RWPE1 (cell line): Measurements from ENCODE around the gene RPS6KA6.

Source experiments
- CTCF ChIA-PET: fragments of 350-600 bp; sonication (Branson Sonifier 250); formaldehyde crosslinking; extraction: SDS; loops from one replicate; lab custom pipeline; 2021; lab: Yijun Ruan, JAX
- POLR2A ChIA-PET: fragments of 400-600 bp; formaldehyde crosslinking; extraction: SDS; loops from one replicate; lab custom pipeline; 2020; ENCODE audit warnings: antibody characterized with exemption; ENCODE audit not compliant: low non-redundant PET; lab: Yijun Ruan, JAX
- DNase-seq: peaks from one replicate; pipeline ENCODE4 v3.0.0; 2012; ENCODE audit warnings: low spot score
- H3K27ac ChIP-seq: fragments of 450-650 bp; 2 replicates; pipeline ENCODE4 v1.5.1; 2017
- TF ChIP-seq, protein P1 (sequence below): fragments of 450-650 bp; conservative IDR thresholded peaks from 2 replicates; pipeline ENCODE4 v1.5.1; 2017; ENCODE audit warnings: low read depth, mild to moderate bottlenecking

Gene RPS6KA6

DNA sequence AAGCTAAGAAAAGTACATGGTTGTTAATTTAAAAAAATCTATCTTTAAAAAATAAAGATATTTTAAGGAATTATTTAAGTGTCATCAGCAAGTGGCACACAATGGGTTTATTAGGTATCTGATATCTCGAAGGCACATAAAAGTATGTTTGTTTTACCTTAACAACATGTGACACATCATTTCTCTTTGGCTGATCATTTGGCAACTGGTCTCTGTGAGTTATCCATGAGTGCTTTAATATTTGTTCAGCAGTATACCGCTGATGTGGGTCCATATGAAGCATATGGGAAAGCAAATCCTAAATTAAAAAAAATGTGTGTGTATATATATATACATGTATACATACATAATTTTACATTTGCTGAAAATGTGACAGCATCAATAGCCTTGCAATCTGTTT is 123.2 kb downstream of the RPS6KA6 start:
- no peak for DNase-seq
- no peak overlapping the region for H3K27ac ChIP-seq
- POLR2A ChIA-PET: no interaction called here
- TF ChIP-seq, protein P1, sequence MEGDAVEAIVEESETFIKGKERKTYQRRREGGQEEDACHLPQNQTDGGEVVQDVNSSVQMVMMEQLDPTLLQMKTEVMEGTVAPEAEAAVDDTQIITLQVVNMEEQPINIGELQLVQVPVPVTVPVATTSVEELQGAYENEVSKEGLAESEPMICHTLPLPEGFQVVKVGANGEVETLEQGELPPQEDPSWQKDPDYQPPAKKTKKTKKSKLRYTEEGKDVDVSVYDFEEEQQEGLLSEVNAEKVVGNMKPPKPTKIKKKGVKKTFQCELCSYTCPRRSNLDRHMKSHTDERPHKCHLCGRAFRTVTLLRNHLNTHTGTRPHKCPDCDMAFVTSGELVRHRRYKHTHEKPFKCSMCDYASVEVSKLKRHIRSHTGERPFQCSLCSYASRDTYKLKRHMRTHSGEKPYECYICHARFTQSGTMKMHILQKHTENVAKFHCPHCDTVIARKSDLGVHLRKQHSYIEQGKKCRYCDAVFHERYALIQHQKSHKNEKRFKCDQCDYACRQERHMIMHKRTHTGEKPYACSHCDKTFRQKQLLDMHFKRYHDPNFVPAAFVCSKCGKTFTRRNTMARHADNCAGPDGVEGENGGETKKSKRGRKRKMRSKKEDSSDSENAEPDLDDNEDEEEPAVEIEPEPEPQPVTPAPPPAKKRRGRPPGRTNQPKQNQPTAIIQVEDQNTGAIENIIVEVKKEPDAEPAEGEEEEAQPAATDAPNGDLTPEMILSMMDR: no peak
- CTCF ChIA-PET: no interaction called here

DNA sequence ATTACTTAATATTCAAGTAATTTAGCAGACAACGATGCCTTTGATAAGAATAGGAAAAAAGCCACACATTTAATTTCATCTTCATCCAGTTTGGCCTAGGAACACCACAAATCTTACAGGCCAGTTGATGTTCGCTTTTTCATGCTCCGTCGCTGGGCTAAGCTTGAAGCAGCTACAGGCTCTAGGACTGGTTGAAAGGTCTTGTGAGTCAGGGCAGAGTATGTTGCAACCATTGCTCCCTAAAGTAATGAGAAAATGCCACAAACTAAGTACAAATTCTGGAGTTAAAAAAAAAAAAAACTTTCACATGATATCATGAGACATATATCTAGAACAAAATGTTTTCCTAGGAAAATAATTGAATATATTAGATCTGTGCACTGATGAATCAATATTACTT is 123.8 kb downstream of the RPS6KA6 start:
- CTCF ChIA-PET: no interaction called here
- POLR2A ChIA-PET: no interaction called here
- TF ChIP-seq, protein P1: no peak
- H3K27ac ChIP-seq: no peak overlapping the region
- no peak for DNase-seq

DNA sequence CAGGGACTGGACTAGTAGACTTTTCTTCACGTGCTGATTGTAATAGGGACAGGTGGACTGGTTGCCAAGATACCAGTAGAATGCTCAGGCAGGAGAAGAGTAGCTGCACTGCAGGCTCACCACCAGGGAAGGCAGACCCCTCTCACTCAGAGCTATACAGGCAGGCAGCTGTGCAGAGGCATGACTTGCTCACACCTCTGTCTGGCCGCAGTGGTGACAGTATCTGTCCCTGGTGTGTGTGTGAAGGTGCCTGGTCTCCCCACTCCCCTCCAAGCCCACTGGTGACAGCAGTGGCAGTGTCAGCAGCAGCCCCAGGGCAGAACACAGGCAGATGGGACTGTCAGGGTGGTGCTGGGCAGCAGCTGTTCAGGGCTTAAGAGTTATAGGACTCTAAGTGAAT is 140.7 kb downstream of the RPS6KA6 start:
- TF ChIP-seq, protein P1: no peak
- ChIA-PET CTCF (no interaction called here), POLR2A (no interaction called here)
- no peak overlapping the region for H3K27ac ChIP-seq
- DNase-seq: no peak

DNA sequence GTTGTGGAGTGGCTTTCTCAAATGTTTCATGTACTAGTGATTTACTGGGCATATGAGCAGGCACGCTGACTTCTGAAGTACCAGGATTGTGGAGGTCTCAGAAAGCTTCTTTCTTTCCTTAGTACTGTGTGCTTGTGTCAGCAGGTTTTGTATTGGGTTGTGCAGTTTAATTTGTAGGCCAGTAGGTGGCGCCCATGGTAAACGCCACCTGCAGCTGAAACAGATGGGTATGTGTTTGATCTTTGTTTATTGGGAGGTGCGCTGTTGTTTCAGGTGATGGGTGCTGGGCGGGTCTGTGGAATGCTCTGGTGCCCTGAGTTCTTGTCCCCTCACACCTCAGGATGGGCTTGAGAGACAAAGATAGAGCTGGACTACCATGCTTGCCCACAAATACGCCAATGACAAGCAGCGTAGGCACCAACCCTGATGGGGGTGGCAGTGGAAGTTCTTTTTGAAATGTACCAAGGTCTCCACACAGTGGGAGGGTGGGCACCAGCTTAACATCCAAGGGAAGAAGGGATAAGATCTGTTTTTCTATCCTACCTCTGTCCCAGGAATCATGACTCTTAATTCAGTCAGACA is 141.5 kb downstream of the RPS6KA6 start:
- H3K27ac ChIP-seq: no peak overlapping the region
- ChIA-PET CTCF (no interaction called here), POLR2A (no interaction called here)
- peak; percentile 2 for DNase-seq
- TF ChIP-seq, protein P1: peak; percentile 63

GRCh38 chrX:84044051-84044450 is 143.9 kb downstream of the RPS6KA6 start:
- ChIA-PET CTCF (no interaction called here), POLR2A (no interaction called here)
- TF ChIP-seq, protein P1: no peak
- H3K27ac ChIP-seq: no peak overlapping the region
- DNase-seq: no peak
